Subcutaneous adipose tissue (tissue), 4 donors: Measurements from ENCODE around the gene B4GALNT4. TPM values are rescaled to one million over a fixed set of nuclear protein-coding genes. Genes with fewer than 3 reads are reported as not detected.

ENCODE experiments used
- total RNA-seq, 4 donors: library from RNA; depleted of rRNA; stranded (reverse); fragments of >200 nt; gene quantifications; one replicate each; pipeline ENCODE4 v1.1.0, GENCODE V29; 2016
- TF ChIP-seq, protein P1 (sequence below): fragments of 450-650 bp; IDR thresholded peaks from one replicate; pipeline ENCODE4 v1.5.1; 2016; ENCODE audit warnings: low read depth, mild to moderate bottlenecking, control low read depth, antibody characterized with exemption, moderate library complexity

Gene B4GALNT4
- total RNA-seq, 4 donors from 2014 or later = 0.22 TPM; not detected in 3

- TF ChIP-seq, protein P1, sequence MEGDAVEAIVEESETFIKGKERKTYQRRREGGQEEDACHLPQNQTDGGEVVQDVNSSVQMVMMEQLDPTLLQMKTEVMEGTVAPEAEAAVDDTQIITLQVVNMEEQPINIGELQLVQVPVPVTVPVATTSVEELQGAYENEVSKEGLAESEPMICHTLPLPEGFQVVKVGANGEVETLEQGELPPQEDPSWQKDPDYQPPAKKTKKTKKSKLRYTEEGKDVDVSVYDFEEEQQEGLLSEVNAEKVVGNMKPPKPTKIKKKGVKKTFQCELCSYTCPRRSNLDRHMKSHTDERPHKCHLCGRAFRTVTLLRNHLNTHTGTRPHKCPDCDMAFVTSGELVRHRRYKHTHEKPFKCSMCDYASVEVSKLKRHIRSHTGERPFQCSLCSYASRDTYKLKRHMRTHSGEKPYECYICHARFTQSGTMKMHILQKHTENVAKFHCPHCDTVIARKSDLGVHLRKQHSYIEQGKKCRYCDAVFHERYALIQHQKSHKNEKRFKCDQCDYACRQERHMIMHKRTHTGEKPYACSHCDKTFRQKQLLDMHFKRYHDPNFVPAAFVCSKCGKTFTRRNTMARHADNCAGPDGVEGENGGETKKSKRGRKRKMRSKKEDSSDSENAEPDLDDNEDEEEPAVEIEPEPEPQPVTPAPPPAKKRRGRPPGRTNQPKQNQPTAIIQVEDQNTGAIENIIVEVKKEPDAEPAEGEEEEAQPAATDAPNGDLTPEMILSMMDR = no peak
These were observed 11.2 kb downstream of the B4GALNT4 start for GRCh38 chr11:380491-380890.

GRCh38 chr11:380996-381395, 11.7 kb downstream of the B4GALNT4 start:
- TF ChIP-seq, protein P1 = no peak

DNA sequence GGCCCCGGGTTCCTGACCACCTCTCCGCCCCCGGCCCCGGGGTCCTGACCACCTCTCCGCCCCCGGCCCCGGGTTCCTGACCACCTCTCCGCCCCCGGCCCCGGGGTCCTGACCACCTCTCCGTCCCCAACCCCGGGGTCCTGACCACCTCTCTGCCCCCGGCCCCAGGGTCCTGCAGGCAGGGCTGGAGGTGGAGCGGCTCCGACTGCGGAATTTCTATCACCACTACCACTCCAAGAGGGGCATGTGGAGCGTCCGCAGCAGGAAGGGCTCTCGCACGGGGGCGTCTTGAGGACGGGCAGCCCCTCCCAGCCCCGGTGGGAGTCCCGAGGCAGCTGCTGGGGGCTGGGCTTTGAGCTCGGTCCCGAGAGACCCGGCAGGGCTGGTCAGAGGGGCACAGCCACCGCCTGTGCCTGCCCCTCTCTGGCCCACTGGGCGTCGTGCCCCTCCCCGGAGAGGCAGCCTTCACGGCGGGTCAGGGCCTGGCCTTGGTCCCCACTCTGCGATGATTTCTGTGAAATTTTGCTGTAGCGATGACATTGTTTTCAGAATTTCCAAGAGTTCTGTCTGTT, 12.3 kb downstream of the B4GALNT4 start:
- TF ChIP-seq, protein P1 = no peak

DNA sequence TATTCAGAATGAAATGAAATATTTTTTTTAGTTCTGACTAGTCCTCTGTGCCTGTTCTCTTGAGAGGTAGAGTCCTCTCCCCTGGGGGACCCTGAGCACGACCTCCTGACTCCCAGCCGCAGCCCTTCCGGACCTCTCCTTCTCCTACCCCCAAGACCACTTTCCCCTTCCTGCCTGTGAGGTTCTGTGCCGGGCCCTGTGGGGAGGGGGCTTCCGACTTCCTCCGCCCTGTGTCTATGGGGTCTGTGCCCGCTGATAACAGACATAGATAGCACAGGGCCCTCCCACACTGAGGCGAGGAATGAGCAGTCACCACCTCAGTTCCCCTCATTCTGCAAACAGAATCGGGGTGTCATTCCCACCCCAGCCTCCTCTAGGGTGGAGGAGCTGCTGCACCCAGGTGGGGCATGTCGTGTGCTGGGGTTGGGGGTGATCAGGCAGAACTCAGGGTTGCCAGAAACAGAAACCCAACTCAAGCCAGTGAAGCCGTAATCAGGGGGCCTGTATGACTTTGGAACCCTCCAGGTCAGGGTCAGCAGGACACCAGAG, 12.9 kb downstream of the B4GALNT4 start:
- TF ChIP-seq, protein P1 = no peak

- TF ChIP-seq, protein P1 = no peak
These were observed 14.1 kb downstream of the B4GALNT4 start for GRCh38 chr11:383431-383830.

DNA sequence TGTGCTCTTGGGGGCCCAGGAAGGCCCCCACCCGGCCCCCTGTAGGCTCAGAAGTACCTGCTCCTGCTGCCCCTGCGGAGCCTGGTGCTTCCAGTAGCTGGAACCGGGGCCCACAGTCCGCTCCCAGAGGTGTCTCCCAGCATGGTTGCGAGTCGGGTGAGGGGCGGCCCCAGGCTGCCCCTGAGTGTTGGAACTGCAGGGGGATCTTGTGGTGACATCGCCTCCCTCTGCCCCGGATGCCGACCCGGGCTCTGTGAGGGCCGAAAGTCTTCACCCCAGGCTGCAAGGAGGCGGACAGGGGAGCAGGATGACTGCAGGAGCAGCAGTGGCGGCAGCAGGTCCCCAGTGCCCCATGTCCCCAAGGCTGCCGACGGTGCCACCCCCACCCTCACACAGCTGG, 15.2 kb downstream of the B4GALNT4 start:
- TF ChIP-seq, protein P1 = no peak

GRCh38 chr11:385594-386351, 16.5 kb downstream of the B4GALNT4 start:
- TF ChIP-seq, protein P1 = no peak
